K562 (cell line): ENCODE results near the gene KRT36. TPM values are rescaled to one million over a fixed set of nuclear protein-coding genes. Genes with fewer than 3 reads are reported as not detected.
A peak's percentile ranks its signal among the peaks of the same experiment; 100 is the strongest.

Source experiments
- ARID1B ChIP-seq: fragments of 450-650 bp; IDR thresholded peaks from 2 replicates; pipeline ENCODE4 v1.6.1; 2016; ENCODE audit warnings: antibody characterized with exemption, mild to moderate bottlenecking, inconsistent platforms
- ARID3B ChIP-seq: fragments of 250-450 bp; sonication (Bioruptor Pico); IDR thresholded peaks from 2 replicates; pipeline ENCODE4 v1.4.0; 2020; ENCODE audit warnings: borderline replicate concordance
- KDM1A ChIP-seq, 2 experiments: fragments of 450-650 bp; IDR thresholded peaks; 2 replicates each; pipeline ENCODE4 v1.6.1; 2016; ENCODE audit warnings: mild to moderate bottlenecking in 2 of 2
- MAFG ChIP-seq: fragments of 450-650 bp; conservative IDR thresholded peaks from 2 replicates; pipeline ENCODE4 v1.6.1; 2016; ENCODE audit warnings: missing genetic modification characterization, missing compliant biosample characterization
- MAZ ChIP-seq, 2 experiments: fragments of 450-650 bp in 1 of 2; sonication (generic) in 1 of 2; formaldehyde crosslinking; IDR thresholded peaks in 1 of 2; conservative IDR thresholded peaks in 1 of 2; 2 replicates each; pipeline versions ENCODE4 v1.4.0 to v1.5.0; 2020; ENCODE audit warnings: mild to moderate bottlenecking in 1 of 2, missing genetic modification reagents in 1 of 2
- NBN ChIP-seq: fragments of 450-650 bp; IDR thresholded peaks from 2 replicates; pipeline ENCODE4 v1.6.1; 2016; ENCODE audit warnings: low read depth, mild to moderate bottlenecking
- NFE2 ChIP-seq: IDR thresholded peaks from 2 replicates; pipeline ENCODE4 v1.6.1; 2014; ENCODE audit warnings: antibody characterized with exemption, low read depth
- POLR2G ChIP-seq: fragments of 200-400 bp; formaldehyde crosslinking; IDR thresholded peaks from 2 replicates; pipeline ENCODE4 v1.6.1; 2017; ENCODE audit warnings: low read depth, mild to moderate bottlenecking, antibody characterized with exemption, low read length, moderate library complexity
- RAD21 ChIP-seq, 2 experiments: fragments of 250-450 bp in 1 of 2; fragments of 450-650 bp in 1 of 2; sonication (Bioruptor Pico) in 1 of 2; formaldehyde crosslinking in 1 of 2; IDR thresholded peaks in 1 of 2; conservative IDR thresholded peaks in 1 of 2; 2 replicates each; pipeline versions ENCODE4 v1.4.0 to v1.8.0; 2020 to 2022; ENCODE audit warnings: mild to moderate bottlenecking in 2 of 2, moderate library complexity in 1 of 2
- RBFOX2 ChIP-seq: fragments of 200-400 bp; formaldehyde crosslinking; IDR thresholded peaks from 2 replicates; pipeline ENCODE4 v1.6.1; 2017; ENCODE audit warnings: low read depth, mild to moderate bottlenecking, low read length, moderate library complexity
- SMARCE1 ChIP-seq: fragments of 450-650 bp; IDR thresholded peaks from 2 replicates; pipeline ENCODE4 v1.7.1; 2016; ENCODE audit warnings: mild to moderate bottlenecking
- TEAD1 ChIP-seq, 2 experiments: fragments of 450-650 bp in 1 of 2; sonication (generic) in 1 of 2; formaldehyde crosslinking; IDR thresholded peaks; 2 replicates each; pipeline versions ENCODE4 v1.4.0 to v1.8.0; 2020 to 2022; ENCODE audit warnings: mild to moderate bottlenecking in 2 of 2, missing genetic modification reagents in 1 of 2
- VEZF1 ChIP-seq: fragments of 200-800 bp; sonication (Bioruptor generic); IDR thresholded peaks from 2 replicates; pipeline ENCODE4 v1.6.1; 2017; ENCODE audit warnings: missing genetic modification characterization, missing compliant biosample characterization
- ZMIZ1 ChIP-seq, 2 experiments: fragments of 150-350 bp in 1 of 2; IDR thresholded peaks; 2 replicates each; pipeline ENCODE4 v1.6.1; 2012 to 2016; ENCODE audit warnings: low read depth in 2 of 2, low read length in 2 of 2, mild to moderate bottlenecking in 1 of 2, moderate library complexity in 1 of 2
- ZNF584 ChIP-seq: fragments of 200-800 bp; sonication (Bioruptor generic); IDR thresholded peaks from 2 replicates; pipeline ENCODE4 v1.6.1; 2016; ENCODE audit warnings: low read depth, mild to moderate bottlenecking, missing genetic modification characterization, missing compliant biosample characterization
- polyA plus RNA-seq, 8 experiments: library from polyadenylated mRNA; depleted of rRNA in 4 of 8; stranded (reverse) in 5 of 8; unstranded in 3 of 8; fragments of >200 nt; fragmentation: Nextera tagmentation in 2 of 8; fragmentation: Illumina TruSeq in 1 of 8; extraction: Ambion mirVana in 2 of 8; extraction: Trizol in 1 of 8; gene quantifications; 2 replicates each; pipeline versions ENCODE4 v1.2.1 to v1.2.3, GENCODE V29; 2011 to 2014; ENCODE audit warnings: inconsistent platforms in 1 of 8, missing spikeins in 1 of 8
- total RNA-seq, 7 experiments: library from RNA; depleted of rRNA in 6 of 7; stranded (reverse); fragments of >200 nt in 6 of 7; fragmentation: Illumina TruSeq in 2 of 7; extraction: Trizol in 2 of 7; gene quantifications; 2 replicates each; pipeline versions ENCODE4 v1.2.1 to v1.2.3, GENCODE V29; 2011 to 2021; ENCODE audit warnings: low replicate concordance in 1 of 7

The KRT36 gene
- total and polyA plus RNA-seq, 9 of the 15 experiments (the other 6 are each of a cell fraction or from before 2014, with no cell fraction given), result 0.04 TPM; not detected in 8

GRCh38 chr17:41521574-41522261, 32.0 kb upstream of the KRT36 start (continued):
- peak; percentile 8; the same call in 1 of the 2 replicates for TF ChIP-seq VEZF1
- peak in 1 of 2 experiments; percentile 93; a peak in 2 of 4 replicates for TF ChIP-seq TEAD1 (CRISPR knock-in tag; IDR thresholded peaks at IDR 0.05)
- 0 out of 4 replicates have a peak, but pooled peaks of 1 of the 2 experiments have one; percentile 1 for TF ChIP-seq MAZ (CRISPR knock-in tag; conservative IDR thresholded peaks at IDR 0.05 in 1 of 2, IDR thresholded peaks at IDR 0.05 in 1 of 2)
- no peak; a peak in 1 of 4 replicates for TF ChIP-seq ZMIZ1 (IDR thresholded peaks at IDR 0.05; ENCODE audit: low read depth in 2 of 2, low read length in 2 of 2)
- 0 out of 2 replicates have a peak, but pooled peaks have one; percentile 33 for TF ChIP-seq ZNF584 (CRISPR knock-in tag)
- TF ChIP-seq RBFOX2, result peak; percentile 50
- peak; percentile 18; the same call in 1 of the 2 replicates for TF ChIP-seq MAFG (tag)
- TF ChIP-seq ARID1B, result peak; percentile 37; the same call in 1 of the 2 replicates
- TF ChIP-seq NBN, result 0 out of 2 replicates have a peak, but pooled peaks have one; percentile 46
- TF ChIP-seq SMARCE1, result peak; percentile 73; the same call in 1 of the 2 replicates
- TF ChIP-seq NFE2, result peak; percentile 73
- no peak for TF ChIP-seq RAD21 (CRISPR knock-in tag; conservative IDR thresholded peaks at IDR 0.05 in 1 of 2, IDR thresholded peaks at IDR 0.05 in 1 of 2)
- TF ChIP-seq POLR2G, result peak; percentile 61; the same call in 1 of the 2 replicates
- TF ChIP-seq ARID3B (CRISPR knock-in tag), result no peak
- peak; percentile 83 to 95 for TF ChIP-seq KDM1A (IDR thresholded peaks at IDR 0.05)
